Kidney (tissue), 14 donors: Measurements from ENCODE around the gene ZNF765. TPM values are rescaled to one million over a fixed set of nuclear protein-coding genes. Genes with fewer than 3 reads are reported as not detected.
"Not testable (repeated sequence)": the region's sequence is repeated elsewhere in the genome, so short reads cannot be mapped to it uniquely, and the experiment has no call there.

Source experiments
- DNase-seq, 5 donors: peaks; one replicate each; pipeline ENCODE4 v3.0.0-alpha.2; 2013 to 2020
- FAIRE-seq: peaks from 2 replicates; lab custom pipeline; 2012; peaks lifted over from hg19 to GRCh38; lab: Jason Lieb, UNC
- H3K27ac ChIP-seq, 2 donors: one replicate each; pipeline ENCODE4 v1.7.0; 2013; ENCODE audit warnings: low read depth in 2 of 2, low read length in 2 of 2, inconsistent platforms in 1 of 2
- H3K27me3 ChIP-seq: one replicate; pipeline ENCODE4 v1.7.1; 2013; ENCODE audit warnings: low read length, inconsistent platforms; ENCODE audit not compliant: control insufficient read depth, insufficient read depth
- H3K36me3 ChIP-seq, 3 donors: one replicate each; pipeline versions ENCODE4 v1.7.0 to v1.7.1; 2013; ENCODE audit warnings: low read length in 3 of 3, control low read depth in 1 of 3, inconsistent platforms in 1 of 3; ENCODE audit not compliant: insufficient read depth in 3 of 3, control insufficient read depth in 2 of 3
- H3K4me1 ChIP-seq, 3 donors: one replicate each; pipeline versions ENCODE4 v1.7.0 to v1.7.1; 2013; ENCODE audit warnings: low read length in 3 of 3, inconsistent platforms in 1 of 3, low read depth in 1 of 3; ENCODE audit not compliant: control insufficient read depth in 2 of 3, insufficient read depth in 2 of 3
- H3K4me3 ChIP-seq, 3 donors: one replicate each; pipeline versions ENCODE4 v1.7.0 to v1.8.1; 2013; ENCODE audit warnings: low read length in 3 of 3, control low read depth in 1 of 3, inconsistent platforms in 1 of 3
- H3K9ac ChIP-seq, 3 donors: one replicate each; pipeline versions ENCODE4 v1.7.0 to v1.7.1; 2013; ENCODE audit warnings: low read length in 3 of 3, control low read depth in 1 of 3, inconsistent platforms in 1 of 3
- H3K9me3 ChIP-seq, 3 donors: one replicate each; pipeline versions ENCODE4 v1.7.0 to v1.7.1; 2013; ENCODE audit warnings: low read length in 3 of 3, control low read depth in 1 of 3, inconsistent platforms in 1 of 3; ENCODE audit not compliant: control insufficient read depth in 2 of 3, insufficient read depth in 1 of 3
- CTCF ChIP-seq: IDR thresholded peaks from 3 replicates; pipeline ENCODE4 v1.5.1; 2012; ENCODE audit warnings: mild to moderate bottlenecking, moderate library complexity, borderline replicate concordance; ENCODE audit not compliant: insufficient read depth; ENCODE audit errors: extremely low read depth
- intact Hi-C: fragments of 100-400 bp; cut with DNase I; formaldehyde crosslinking; loops from one replicate; pipeline ENCODE4 v1.11.1; 2022
- polyA plus RNA-seq: library from polyadenylated mRNA; stranded (reverse); fragments of 350-450 nt; fragmentation: Illumina TruSeq; extraction: RNeasy Lipid Tissue Mini Kit (QIAGEN cat#74804); gene quantifications from one replicate; pipeline ENCODE4 v1.2.3, GENCODE V29; 2014; ENCODE audit warnings: low read depth, low replicate concordance; ENCODE audit not compliant: insufficient read depth
- total RNA-seq: library from RNA; stranded (reverse); fragmentation: NEBNext Ultra II Directional; extraction: Animal tissue kit (Norgen Biotek cat#: 25700); gene quantifications from one replicate; pipeline ENCODE4 v1.2.1, GENCODE V29; 2021
- donor health status: control.
- donor health status: control.
- donor health status: control.
- donor health status: control.
- donor health status: control.
- donor health status: DM: yes; HTN: yes; CAD: no.
- donor health status: Normal renal cell carcinoma (clear cell type).

ZNF765 gene
- total and polyA plus RNA-seq, 2 donors from 2014 or later: 3.0 to 10.8 TPM

GRCh38 chr19:53396525-53396868 lies 1.5 kb downstream of the ZNF765 start:
- Histone ChIP-seq H3K9ac (no peak overlapping the region), H3K9me3 (peaks cover 0 to under 1% (median 0%) of the 10 kb centered on the region in 3 donors), H3K4me1 (peaks cover 0 to 4% (median 2%) of the 10 kb centered on the region in 3 donors), H3K27me3 (no peaks in the 10 kb centered on the region), H3K4me3 (no peak overlapping the region), H3K36me3 (peaks cover 0 to 5% (median 2%) of the 10 kb centered on the region in 3 donors), H3K27ac (no peak overlapping the region)
- FAIRE-seq: no peak
- no peak for DNase-seq
- intact Hi-C loops: no loop called here
- no peak for TF ChIP-seq CTCF

GRCh38 chr19:53397918-53398317 lies 3.0 kb downstream of the ZNF765 start:
- FAIRE-seq: not testable (repeated sequence)

GRCh38 chr19:53409505-53410204 lies 14.7 kb downstream of the ZNF765 start:
- Histone ChIP-seq H3K9me3 (peaks cover 8 to 42% (median 23%) of the 10 kb centered on the region in 3 donors), H3K9ac (no peak overlapping the region), H3K4me3 (no peak overlapping the region), H3K27me3 (no peaks in the 10 kb centered on the region), H3K4me1 (no peaks in the 10 kb centered on the region), H3K27ac (no peak overlapping the region), H3K36me3 (peaks cover 11 to 19% (median 15%) of the 10 kb centered on the region in 3 donors)
- intact Hi-C loops: no loop called here
- FAIRE-seq (no peak), DNase-seq (no peak)
- TF ChIP-seq CTCF: no peak

More at GRCh38 chr19:53397918-53398317, 3.0 kb downstream of the ZNF765 start:
- H3K9ac ChIP-seq, H3K27ac ChIP-seq, DNase-seq, H3K4me3 ChIP-seq, intact Hi-C loops, H3K27me3 ChIP-seq, H3K4me1 ChIP-seq, H3K9me3 ChIP-seq: not testable (repeated sequence)
- peaks cover 0 to 11% (median 5%) of the 10 kb centered on the region in 3 donors for H3K36me3 ChIP-seq

- H3K4me3 ChIP-seq, H3K9me3 ChIP-seq, H3K36me3 ChIP-seq, H3K27me3 ChIP-seq, H3K27ac ChIP-seq, H3K9ac ChIP-seq, FAIRE-seq, intact Hi-C loops, H3K4me1 ChIP-seq: not testable (repeated sequence)
- peak in 3 of 5 donors; percentile 57 to 83 (median 75) for DNase-seq
Observed at GRCh38 chr19:53420520-53421315, 25.8 kb downstream of the ZNF765 start.
